ENCODE measurements around the gene SORCS2.

SORCS2 gene

GRCh38 chr4:7460566-7460965 is 268.2 kb downstream of the SORCS2 start:
- no peak for DNase-seq

GRCh38 chr4:7461230-7461629 is 268.9 kb downstream of the SORCS2 start:
- no peak for DNase-seq

- peak; percentile 7 for DNase-seq
These were observed 270.2 kb downstream of the SORCS2 start for GRCh38 chr4:7462509-7462971.

GRCh38 chr4:7463566-7464258 is 271.4 kb downstream of the SORCS2 start:
- no peak for DNase-seq

- no peak for DNase-seq
These were observed 271.9 kb downstream of the SORCS2 start for GRCh38 chr4:7464259-7464655.

- no peak for DNase-seq
These were observed 272.7 kb downstream of the SORCS2 start for GRCh38 chr4:7465017-7465416.

GRCh38 chr4:7466215-7466614 is 273.9 kb downstream of the SORCS2 start:
- no peak for DNase-seq

GRCh38 chr4:7466904-7467303 is 274.6 kb downstream of the SORCS2 start:
- no peak for DNase-seq

GRCh38 chr4:7467471-7467870 is 275.1 kb downstream of the SORCS2 start:
- DNase-seq: no peak

GRCh38 chr4:7469023-7469422 is 276.7 kb downstream of the SORCS2 start:
- no peak for DNase-seq

GRCh38 chr4:7470111-7470510 is 277.8 kb downstream of the SORCS2 start:
- DNase-seq: no peak

- DNase-seq: no peak
These were observed 278.3 kb downstream of the SORCS2 start for GRCh38 chr4:7470522-7471128.

- no peak for DNase-seq
These were observed 280.2 kb downstream of the SORCS2 start for GRCh38 chr4:7472442-7473013.

GRCh38 chr4:7473081-7473480 is 280.7 kb downstream of the SORCS2 start:
- DNase-seq: no peak

- no peak for DNase-seq
These were observed 282.0 kb downstream of the SORCS2 start for GRCh38 chr4:7474320-7474719.

- DNase-seq: no peak
These were observed 282.9 kb downstream of the SORCS2 start for GRCh38 chr4:7475207-7475606.

- no peak for DNase-seq
These were observed 284.5 kb downstream of the SORCS2 start for GRCh38 chr4:7476820-7477219.

- DNase-seq: no peak
These were observed 285.4 kb downstream of the SORCS2 start for GRCh38 chr4:7477695-7478094.

- DNase-seq: no peak
These were observed 286.3 kb downstream of the SORCS2 start for GRCh38 chr4:7478665-7479064.

- DNase-seq: no peak
These were observed 288.1 kb downstream of the SORCS2 start for GRCh38 chr4:7480423-7480822.

- DNase-seq: no peak
These were observed 288.9 kb downstream of the SORCS2 start for GRCh38 chr4:7481227-7481626.

GRCh38 chr4:7485096-7485495 is 292.8 kb downstream of the SORCS2 start:
- DNase-seq: no peak

- DNase-seq: no peak
These were observed 293.8 kb downstream of the SORCS2 start for GRCh38 chr4:7486101-7486500.

GRCh38 chr4:7487502-7487901 is 295.2 kb downstream of the SORCS2 start:
- no peak for DNase-seq
